Astrocyte (in vitro differentiated cells and primary cell): ENCODE measurements around the gene SCYL3. TPM values are rescaled to one million over a fixed set of nuclear protein-coding genes. Genes with fewer than 3 reads are reported as not detected.

Source experiments
- DNase-seq: peaks from one replicate; pipeline ENCODE4 v3.0.0-alpha.2; 2010; ENCODE audit warnings: low read depth
- FAIRE-seq: peaks from 2 replicates; lab custom pipeline; 2011; peaks lifted over from hg19 to GRCh38; lab: Jason Lieb, UNC
- H2AFZ ChIP-seq: 2 replicates; pipeline ENCODE4 v1.6.0; 2012; ENCODE audit warnings: low read depth, low read length, inconsistent platforms
- H3K27ac ChIP-seq: 2 replicates; pipeline ENCODE4 v1.5.1; 2011; ENCODE audit warnings: low read depth, low read length, inconsistent platforms
- H3K27me3 ChIP-seq: 2 replicates; pipeline ENCODE4 v1.6.0; 2011; ENCODE audit warnings: low read length, inconsistent platforms; ENCODE audit not compliant: insufficient read depth
- H3K36me3 ChIP-seq: 2 replicates; pipeline ENCODE4 v1.5.1; 2011; ENCODE audit warnings: low read length, inconsistent platforms; ENCODE audit not compliant: insufficient read depth
- H3K4me1 ChIP-seq: 2 replicates; pipeline ENCODE4 v1.5.1; 2011; ENCODE audit warnings: low read length, inconsistent platforms; ENCODE audit not compliant: insufficient read depth
- H3K4me2 ChIP-seq: 2 replicates; pipeline ENCODE4 v1.6.0; 2012; ENCODE audit warnings: low read length, inconsistent platforms
- H3K4me3 ChIP-seq: 2 replicates; pipeline ENCODE4 v1.5.1; 2011; ENCODE audit warnings: low read depth, mild to moderate bottlenecking, low read length, inconsistent platforms; ENCODE audit not compliant: insufficient read depth
- H3K79me2 ChIP-seq: 2 replicates; pipeline ENCODE4 v1.6.0; 2012; ENCODE audit warnings: mild to moderate bottlenecking, low read length, inconsistent platforms; ENCODE audit not compliant: insufficient read depth
- H3K9ac ChIP-seq: 2 replicates; pipeline ENCODE4 v1.6.0; 2012; ENCODE audit warnings: mild to moderate bottlenecking, low read length, inconsistent platforms
- H3K9me3 ChIP-seq: 2 replicates; pipeline ENCODE4 v1.5.1; 2012; ENCODE audit warnings: low read depth, mild to moderate bottlenecking, low read length, inconsistent platforms; ENCODE audit not compliant: insufficient read depth
- H4K20me1 ChIP-seq: 2 replicates; pipeline ENCODE4 v1.6.0; 2012; ENCODE audit warnings: low read length, inconsistent platforms; ENCODE audit not compliant: insufficient read depth
- H3K27ac Mint-ChIP-seq: one replicate; pipeline ENCODE4 v1.8.0; 2021; ENCODE audit warnings: mild to moderate bottlenecking, mixed read lengths; ENCODE audit not compliant: unreplicated experiment
- H3K27me3 Mint-ChIP-seq: one replicate; pipeline ENCODE4 v1.8.0; 2021; ENCODE audit warnings: low read depth, mixed read lengths; ENCODE audit not compliant: unreplicated experiment
- H3K36me3 Mint-ChIP-seq: one replicate; pipeline ENCODE4 v1.8.0; 2021; ENCODE audit warnings: low read depth, mixed read lengths; ENCODE audit not compliant: unreplicated experiment
- H3K4me1 Mint-ChIP-seq: one replicate; pipeline ENCODE4 v1.8.0; 2021; ENCODE audit warnings: low read depth, mixed read lengths; ENCODE audit not compliant: unreplicated experiment
- H3K4me3 Mint-ChIP-seq: one replicate; pipeline ENCODE4 v1.8.0; 2021; ENCODE audit warnings: mild to moderate bottlenecking, moderate library complexity, mixed read lengths; ENCODE audit not compliant: unreplicated experiment
- H3K9me3 Mint-ChIP-seq: one replicate; pipeline ENCODE4 v1.8.0; 2021; ENCODE audit warnings: mild to moderate bottlenecking, mixed read lengths; ENCODE audit not compliant: unreplicated experiment
- CTCF ChIP-seq: IDR thresholded peaks from 2 replicates; pipeline ENCODE4 v1.5.1; 2011; ENCODE audit warnings: low read depth, mild to moderate bottlenecking, inconsistent platforms, low read length, moderate library complexity; ENCODE audit not compliant: insufficient read depth
- EZH2 ChIP-seq: IDR thresholded peaks from 2 replicates; pipeline ENCODE4 v1.6.1; 2012; ENCODE audit warnings: mild to moderate bottlenecking, low read length, inconsistent platforms; ENCODE audit not compliant: insufficient read depth
- total RNA-seq: library from RNA; stranded (reverse); gene quantifications from 2 replicates; pipeline ENCODE4 v1.2.1, GENCODE V29; 2021

The SCYL3 gene
- total RNA-seq, 1 donor from 2014 or later, result 6.2 TPM

- Histone ChIP-seq H3K4me2 (no peak overlapping the region), H3K27me3 (no peaks in the 10 kb centered on the region), H3K79me2 (no peaks in the 10 kb centered on the region), H2AFZ (no peak overlapping the region), H3K27ac (no peak overlapping the region), H3K36me3 (no peaks in the 10 kb centered on the region), H3K9ac (no peak overlapping the region), H3K4me1 (no peaks in the 10 kb centered on the region), H4K20me1 (no peaks in the 10 kb centered on the region), H3K4me3 (no peak overlapping the region), H3K9me3 (no peaks in the 10 kb centered on the region)
- Mint-ChIP-seq H3K4me3 (no peak overlapping the region), H3K4me1 (peaks cover 2% of the 10 kb centered on the region), H3K27me3 (peaks cover 2% of the 10 kb centered on the region), H3K36me3 (no peaks in the 10 kb centered on the region), H3K27ac (no peak overlapping the region), H3K9me3 (no peaks in the 10 kb centered on the region)
- TF ChIP-seq CTCF (no peak), EZH2 (no peak)
- no peak for FAIRE-seq
- DNase-seq, result no peak
Observed at GRCh38 chr1:169900571-169900970, 6.9 kb upstream of the SCYL3 start.

- DNase-seq, result no peak
- H3K4me2 ChIP-seq, result no peak overlapping the region
- H3K27ac ChIP-seq, result no peak overlapping the region
- H3K4me3 Mint-ChIP-seq, result no peak overlapping the region
- H3K4me1 ChIP-seq, result no peaks in the 10 kb centered on the region
- no peaks in the 10 kb centered on the region for H3K27me3 ChIP-seq
- no peaks in the 10 kb centered on the region for H3K9me3 ChIP-seq
- H3K4me3 ChIP-seq, result no peak overlapping the region
- H2AFZ ChIP-seq, result no peak overlapping the region
- no peak for TF ChIP-seq EZH2
- TF ChIP-seq CTCF, result no peak
- H3K79me2 ChIP-seq, result no peaks in the 10 kb centered on the region
- H3K9me3 Mint-ChIP-seq, result no peaks in the 10 kb centered on the region
- peaks cover 2% of the 10 kb centered on the region for H3K4me1 Mint-ChIP-seq
- no peaks in the 10 kb centered on the region for H3K36me3 Mint-ChIP-seq
- H3K36me3 ChIP-seq, result no peaks in the 10 kb centered on the region
- H3K27me3 Mint-ChIP-seq, result peaks cover 2% of the 10 kb centered on the region
- FAIRE-seq, result no peak
- H3K9ac ChIP-seq, result no peak overlapping the region
- no peaks in the 10 kb centered on the region for H4K20me1 ChIP-seq
- H3K27ac Mint-ChIP-seq, result no peak overlapping the region
Observed at GRCh38 chr1:169899519-169900217, 6.0 kb upstream of the SCYL3 start.

GRCh38 chr1:169896013-169896412 is 2.3 kb upstream of the SCYL3 start:
- Mint-ChIP-seq H3K27me3 (peaks cover 2% of the 10 kb centered on the region), H3K4me1 (peaks cover 15% of the 10 kb centered on the region), H3K4me3 (no peak overlapping the region), H3K9me3 (no peaks in the 10 kb centered on the region), H3K36me3 (no peaks in the 10 kb centered on the region), H3K27ac (no peak overlapping the region)
- no peak for TF ChIP-seq EZH2
- TF ChIP-seq CTCF, result no peak
- Histone ChIP-seq H3K9me3 (no peaks in the 10 kb centered on the region), H3K4me1 (peaks cover 8% of the 10 kb centered on the region), H3K4me2 (no peak overlapping the region), H3K27ac (no peak overlapping the region), H2AFZ (no peak overlapping the region), H3K9ac (no peak overlapping the region), H3K79me2 (peaks cover 24% of the 10 kb centered on the region), H3K4me3 (no peak overlapping the region), H4K20me1 (peaks cover 8% of the 10 kb centered on the region), H3K27me3 (no peaks in the 10 kb centered on the region), H3K36me3 (no peaks in the 10 kb centered on the region)
- no peak for DNase-seq
- no peak for FAIRE-seq
